PFSK-1 (cell line): ENCODE results near the gene GRK1.

ENCODE experiments used
- FOXP2 ChIP-seq: optimal IDR thresholded peaks from 2 replicates; pipeline ENCODE3; 2011; ENCODE audit warnings: borderline replicate concordance, control low read depth, inconsistent platforms; ENCODE audit not compliant: insufficient read depth; ENCODE audit errors: extremely low read length, extremely low read depth
- POLR2AphosphoS5 ChIP-seq: IDR thresholded peaks from 2 replicates; pipeline ENCODE4 v1.6.1; 2012; ENCODE audit warnings: low read depth, mild to moderate bottlenecking, control low read depth, low read length, moderate library complexity
- SIN3A ChIP-seq: IDR thresholded peaks from 2 replicates; pipeline ENCODE4 v1.6.1; 2012; ENCODE audit warnings: mild to moderate bottlenecking, low read length, moderate library complexity, borderline replicate concordance; ENCODE audit not compliant: insufficient read depth
- TAF1 ChIP-seq: IDR thresholded peaks from 2 replicates; pipeline ENCODE4 v1.6.1; 2012; ENCODE audit warnings: low read length, control low read depth, borderline replicate concordance; ENCODE audit not compliant: insufficient read depth
- TF ChIP-seq, protein P1 (sequence below), 2 experiments: IDR thresholded peaks; 2 replicates each; pipeline versions ENCODE4 v1.6.1 to v1.8.0; 2011 to 2012; ENCODE audit warnings: low read depth in 2 of 2, low read length in 2 of 2, control low read depth in 1 of 2, inconsistent platforms in 1 of 2, mild to moderate bottlenecking in 1 of 2, moderate library complexity in 1 of 2; ENCODE audit not compliant: insufficient read depth in 1 of 2

DNA sequence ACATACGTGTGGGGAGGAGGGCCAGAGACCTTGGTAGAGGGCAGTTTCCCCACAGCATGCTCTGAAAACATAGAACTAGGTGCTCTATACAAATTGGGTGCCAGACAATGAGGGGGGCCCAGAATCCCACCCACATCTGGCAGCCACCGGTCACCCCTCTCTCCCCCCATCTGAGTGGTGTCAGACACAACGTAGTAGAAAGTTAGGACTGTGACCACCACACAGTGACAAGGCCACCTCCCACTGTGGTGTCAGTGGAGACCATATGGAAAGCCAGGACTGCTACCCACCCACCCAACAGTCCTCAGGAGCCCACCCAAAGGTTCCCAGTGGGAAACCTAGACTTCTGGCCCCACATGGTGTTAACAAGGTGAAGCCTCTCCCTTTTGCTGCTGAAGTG, 7.0 kb upstream of the GRK1 start:
- TF ChIP-seq POLR2AphosphoS5 (no peak), SIN3A (no peak), TAF1 (no peak), FOXP2 (no peak)
- TF ChIP-seq, protein P1, sequence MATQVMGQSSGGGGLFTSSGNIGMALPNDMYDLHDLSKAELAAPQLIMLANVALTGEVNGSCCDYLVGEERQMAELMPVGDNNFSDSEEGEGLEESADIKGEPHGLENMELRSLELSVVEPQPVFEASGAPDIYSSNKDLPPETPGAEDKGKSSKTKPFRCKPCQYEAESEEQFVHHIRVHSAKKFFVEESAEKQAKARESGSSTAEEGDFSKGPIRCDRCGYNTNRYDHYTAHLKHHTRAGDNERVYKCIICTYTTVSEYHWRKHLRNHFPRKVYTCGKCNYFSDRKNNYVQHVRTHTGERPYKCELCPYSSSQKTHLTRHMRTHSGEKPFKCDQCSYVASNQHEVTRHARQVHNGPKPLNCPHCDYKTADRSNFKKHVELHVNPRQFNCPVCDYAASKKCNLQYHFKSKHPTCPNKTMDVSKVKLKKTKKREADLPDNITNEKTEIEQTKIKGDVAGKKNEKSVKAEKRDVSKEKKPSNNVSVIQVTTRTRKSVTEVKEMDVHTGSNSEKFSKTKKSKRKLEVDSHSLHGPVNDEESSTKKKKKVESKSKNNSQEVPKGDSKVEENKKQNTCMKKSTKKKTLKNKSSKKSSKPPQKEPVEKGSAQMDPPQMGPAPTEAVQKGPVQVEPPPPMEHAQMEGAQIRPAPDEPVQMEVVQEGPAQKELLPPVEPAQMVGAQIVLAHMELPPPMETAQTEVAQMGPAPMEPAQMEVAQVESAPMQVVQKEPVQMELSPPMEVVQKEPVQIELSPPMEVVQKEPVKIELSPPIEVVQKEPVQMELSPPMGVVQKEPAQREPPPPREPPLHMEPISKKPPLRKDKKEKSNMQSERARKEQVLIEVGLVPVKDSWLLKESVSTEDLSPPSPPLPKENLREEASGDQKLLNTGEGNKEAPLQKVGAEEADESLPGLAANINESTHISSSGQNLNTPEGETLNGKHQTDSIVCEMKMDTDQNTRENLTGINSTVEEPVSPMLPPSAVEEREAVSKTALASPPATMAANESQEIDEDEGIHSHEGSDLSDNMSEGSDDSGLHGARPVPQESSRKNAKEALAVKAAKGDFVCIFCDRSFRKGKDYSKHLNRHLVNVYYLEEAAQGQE (IDR thresholded peaks at IDR 0.05; ENCODE audit: insufficient read depth in 1 of 2, low read depth in 2 of 2, low read length in 2 of 2): no peak
